Limb (tissue), 2 donors: ENCODE measurements around the gene RPS6KL1.

Source experiments
- DNase-seq, 2 donors: peaks; one replicate each; pipeline ENCODE4 v3.0.0-alpha.2; 2016; ENCODE audit errors: extremely low spot score in 2 of 2

RPS6KL1 gene

GRCh38 chr14:74858022-74858421 is 65.0 kb downstream of the RPS6KL1 start:
- no peak for DNase-seq

- no peak for DNase-seq
Measured at GRCh38 chr14:74856366-74856765, 66.7 kb downstream of the RPS6KL1 start.

GRCh38 chr14:74855945-74856344 is 67.1 kb downstream of the RPS6KL1 start:
- no peak for DNase-seq

GRCh38 chr14:74855021-74855420 is 68.0 kb downstream of the RPS6KL1 start:
- no peak for DNase-seq
